Stimulated activated naive CD8-positive, alpha-beta T cell treated with anti-CD3 and anti-CD28 coated beads, Interleukin-15, amount 100 ng/mL, for 72 hours (primary cell): ENCODE data around the gene THSD1.
"Not testable (repeated sequence)": the region's sequence is repeated elsewhere in the genome, so short reads cannot be mapped to it uniquely, and the experiment has no call there.

Experiments
- ATAC-seq: fragments of 150-1000 bp; cut with Tn5 transposase; 2 replicates; pipeline ENCODE4 v1.10.0; 2021; ENCODE audit warnings: mild to moderate bottlenecking, moderate library complexity
- DNase-seq, 2 donors: peaks; one replicate each; pipeline ENCODE4 v3.0.0; 2021 to 2022
- H3K27ac Mint-ChIP-seq, 2 donors: one replicate each; pipeline ENCODE4 v1.8.0; 2022; ENCODE audit warnings: mild to moderate bottlenecking in 2 of 2, mixed read lengths in 2 of 2, moderate library complexity in 2 of 2
- H3K27me3 Mint-ChIP-seq: one replicate; pipeline ENCODE4 v1.8.0; 2022; ENCODE audit warnings: mixed read lengths
- H3K4me1 Mint-ChIP-seq: one replicate; pipeline ENCODE4 v1.8.0; 2022; ENCODE audit warnings: mild to moderate bottlenecking, mixed read lengths
- H3K4me3 Mint-ChIP-seq, 2 donors: one replicate each; pipeline ENCODE4 v1.8.0; 2022; ENCODE audit warnings: mild to moderate bottlenecking in 2 of 2, mixed read lengths in 2 of 2, moderate library complexity in 1 of 2
- H3K9me3 Mint-ChIP-seq, 2 donors: one replicate each; pipeline ENCODE4 v1.8.0; 2022; ENCODE audit warnings: mixed read lengths in 2 of 2

The THSD1 gene

DNA sequence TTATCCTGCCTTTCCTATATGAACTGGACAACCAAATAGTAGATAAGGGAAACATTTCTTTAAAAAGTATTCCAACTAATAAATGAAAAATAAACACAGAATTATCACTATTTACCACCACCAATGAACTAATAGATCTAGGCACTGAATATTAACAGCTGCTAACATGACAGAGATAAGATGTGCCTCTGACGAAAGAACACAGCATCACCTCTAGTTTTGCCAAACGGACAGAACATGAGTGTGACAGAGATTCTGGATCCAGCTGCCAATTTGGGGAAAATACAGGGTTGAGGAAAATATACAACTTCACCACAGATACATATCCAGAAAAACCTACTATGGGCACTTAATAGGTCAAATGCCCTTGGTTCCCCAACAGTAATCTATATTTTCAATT, 26.5 kb upstream of the THSD1 start:
- Mint-ChIP-seq H3K4me1 (peaks cover 4% of the 10 kb centered on the region), H3K4me3 (no peak overlapping the region), H3K9me3 (no peaks in the 10 kb centered on the region), H3K27me3 (no peaks in the 10 kb centered on the region), H3K27ac (no peak overlapping the region)
- ATAC-seq (no peak), DNase-seq (no peak)

- Mint-ChIP-seq H3K27me3 (no peaks in the 10 kb centered on the region), H3K27ac (no peak overlapping the region)
- no peak for ATAC-seq
These were observed 22.3 kb upstream of the THSD1 start for GRCh38 chr13:52428295-52428694.

DNA sequence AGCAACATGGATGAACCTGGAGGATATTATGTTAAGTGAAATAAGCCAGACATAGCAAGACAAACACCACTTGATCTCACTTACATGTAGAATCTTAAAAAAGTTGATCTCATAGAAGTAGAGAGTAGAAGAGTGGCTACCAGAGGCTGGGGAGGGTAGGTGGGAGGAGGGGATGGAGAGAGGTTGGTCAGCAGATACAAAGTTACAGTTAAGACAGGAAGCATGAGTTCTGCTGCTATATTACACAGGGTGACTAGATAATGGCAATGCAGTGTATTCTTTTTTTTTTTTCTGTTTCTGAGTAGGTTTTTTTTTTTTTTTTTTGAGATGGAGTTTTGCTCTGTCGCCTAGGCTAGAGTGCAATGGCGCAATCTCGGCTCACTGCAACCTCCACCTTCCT, 15.2 kb upstream of the THSD1 start:
- DNase-seq = no peak
- Mint-ChIP-seq H3K4me3 (no peak overlapping the region), H3K27me3 (no peaks in the 10 kb centered on the region), H3K9me3 (no peaks in the 10 kb centered on the region), H3K27ac (peak overlapping the region in 1 of 2 donors; percentile 3), H3K4me1 (no peaks in the 10 kb centered on the region)
- ATAC-seq = no peak

More at GRCh38 chr13:52428295-52428694, 22.3 kb upstream of the THSD1 start:
- Mint-ChIP-seq H3K9me3 (no peaks in the 10 kb centered on the region), H3K4me3 (no peak overlapping the region), H3K4me1 (peaks cover 4% of the 10 kb centered on the region)
- no peak for DNase-seq

DNA sequence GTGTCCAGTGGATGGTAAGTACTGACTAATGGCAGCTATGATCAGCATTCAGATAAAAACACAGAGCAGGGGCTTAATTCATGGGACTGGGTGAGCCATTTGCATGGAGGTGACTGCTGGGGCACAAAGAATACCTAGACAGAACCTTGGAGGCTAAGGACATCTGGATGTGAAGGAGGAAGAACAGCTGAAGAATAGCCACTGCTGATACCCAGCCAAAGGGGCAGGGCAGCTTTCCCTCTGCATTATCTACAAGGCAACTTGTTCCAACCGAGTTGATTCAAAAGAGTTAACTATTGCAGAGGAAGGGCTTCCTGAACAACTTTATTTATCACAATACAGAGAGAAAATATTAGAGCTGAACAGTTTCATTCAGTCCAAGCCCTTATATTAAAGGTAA, 13.1 kb upstream of the THSD1 start:
- Mint-ChIP-seq H3K27me3 (no peaks in the 10 kb centered on the region), H3K4me3 (no peak overlapping the region), H3K4me1 (no peaks in the 10 kb centered on the region), H3K9me3 (no peaks in the 10 kb centered on the region), H3K27ac (no peak overlapping the region)
- no peak for ATAC-seq
- no peak for DNase-seq

- H3K27me3 Mint-ChIP-seq = no peaks in the 10 kb centered on the region
- no peak overlapping the region for H3K4me3 Mint-ChIP-seq
- no peaks in the 10 kb centered on the region for H3K4me1 Mint-ChIP-seq
- no peak overlapping the region for H3K27ac Mint-ChIP-seq
- ATAC-seq (no peak), DNase-seq (no peak)
- H3K9me3 Mint-ChIP-seq = no peaks in the 10 kb centered on the region
These were observed 9.0 kb upstream of the THSD1 start for GRCh38 chr13:52414963-52415362.

- H3K27me3 Mint-ChIP-seq = no peaks in the 10 kb centered on the region
These were observed 8.1 kb upstream of the THSD1 start for GRCh38 chr13:52414051-52414450.

GRCh38 chr13:52412128-52412527, 6.2 kb upstream of the THSD1 start:
- Mint-ChIP-seq H3K27me3 (no peaks in the 10 kb centered on the region), H3K4me1 (no peaks in the 10 kb centered on the region), H3K27ac (peak overlapping the region in 1 of 2 donors; percentile 80), H3K9me3 (no peaks in the 10 kb centered on the region), H3K4me3 (no peak overlapping the region)
- DNase-seq (no peak), ATAC-seq (no peak)

More at GRCh38 chr13:52414051-52414450, 8.1 kb upstream of the THSD1 start:
- DNase-seq (no peak), ATAC-seq (no peak)
- no peaks in the 10 kb centered on the region for H3K9me3 Mint-ChIP-seq
- no peaks in the 10 kb centered on the region for H3K4me1 Mint-ChIP-seq
- no peak overlapping the region for H3K27ac Mint-ChIP-seq
- no peak overlapping the region for H3K4me3 Mint-ChIP-seq

- no peak for ATAC-seq
These were observed 5.7 kb upstream of the THSD1 start for GRCh38 chr13:52411629-52412028.

DNA sequence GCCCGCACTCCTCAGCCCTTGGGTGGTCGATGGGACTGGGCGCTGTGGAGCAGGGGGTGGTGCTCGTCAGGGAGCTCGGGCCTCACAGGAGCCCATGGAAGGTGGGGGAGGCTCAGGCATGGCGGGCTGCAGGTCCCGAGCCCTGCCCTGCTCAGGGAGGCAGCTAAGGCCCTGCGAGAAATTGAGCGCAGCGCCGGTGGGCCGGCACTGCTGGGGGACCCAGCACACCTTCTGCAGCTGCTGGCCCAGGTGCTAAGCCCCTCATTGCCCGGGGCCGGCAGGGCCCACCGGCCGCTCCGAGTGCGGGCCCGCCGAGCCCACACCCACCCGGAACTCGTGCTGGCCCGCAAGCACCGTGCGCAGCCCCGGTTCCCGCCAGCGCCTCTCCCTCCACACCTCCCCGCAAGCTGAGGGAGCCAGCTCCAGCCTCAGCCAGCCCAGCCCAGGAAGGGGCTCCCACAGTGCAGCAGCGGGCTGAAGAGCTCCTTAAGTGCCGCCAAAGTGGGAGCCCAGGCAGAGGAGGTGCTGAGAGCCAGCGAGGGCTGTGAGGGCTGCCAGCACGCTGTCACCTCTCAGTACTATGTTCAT, 2.2 kb upstream of the THSD1 start:
- peaks cover 17% of the 10 kb centered on the region for H3K4me1 Mint-ChIP-seq
- ATAC-seq, DNase-seq, H3K9me3 Mint-ChIP-seq, H3K4me3 Mint-ChIP-seq, H3K27ac Mint-ChIP-seq: not testable (repeated sequence)
- H3K27me3 Mint-ChIP-seq = peaks cover 21% of the 10 kb centered on the region

More at GRCh38 chr13:52411629-52412028, 5.7 kb upstream of the THSD1 start:
- Mint-ChIP-seq H3K4me1 (no peaks in the 10 kb centered on the region), H3K27me3 (no peaks in the 10 kb centered on the region), H3K4me3 (no peak overlapping the region), H3K27ac (no peak overlapping the region), H3K9me3 (no peaks in the 10 kb centered on the region)
- no peak for DNase-seq

- not testable (repeated sequence) for H3K9me3 Mint-ChIP-seq, H3K4me3 Mint-ChIP-seq, DNase-seq, H3K27ac Mint-ChIP-seq, ATAC-seq
- Mint-ChIP-seq H3K27me3 (peaks cover 26% of the 10 kb centered on the region), H3K4me1 (peaks cover 17% of the 10 kb centered on the region)
These were observed 1.5 kb upstream of the THSD1 start for GRCh38 chr13:52407436-52407835.

DNA sequence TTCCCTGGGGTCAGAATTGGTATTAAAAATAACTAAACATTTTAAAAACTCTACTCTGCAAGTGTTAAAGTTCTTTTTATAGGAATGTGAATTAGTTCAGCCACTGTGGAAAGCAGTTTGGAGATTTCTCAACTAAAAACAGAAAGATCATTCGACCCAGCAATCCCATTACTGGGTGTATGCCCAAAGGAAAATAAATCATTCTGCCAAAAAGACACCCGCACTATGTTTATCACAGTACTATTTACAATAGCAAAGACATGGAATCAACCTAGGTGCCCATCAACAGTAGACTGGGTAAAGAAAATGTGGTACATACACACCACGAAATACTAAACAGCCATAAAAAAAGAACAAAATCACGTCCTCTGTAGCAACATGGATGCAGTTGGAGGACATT, 657 bp upstream of the THSD1 start:
- ATAC-seq = no peak
- peak overlapping the region; percentile 50 to 60 for H3K4me3 Mint-ChIP-seq
- H3K27ac Mint-ChIP-seq = no peak overlapping the region
- no peak for DNase-seq
- H3K9me3 Mint-ChIP-seq = no peaks in the 10 kb centered on the region
- peaks cover 17% of the 10 kb centered on the region for H3K4me1 Mint-ChIP-seq
- peaks cover 26% of the 10 kb centered on the region for H3K27me3 Mint-ChIP-seq

- DNase-seq = no peak
- Mint-ChIP-seq H3K9me3 (no peaks in the 10 kb centered on the region), H3K4me3 (peak overlapping the region; percentile 77 to 87), H3K27ac (no peak overlapping the region), H3K4me1 (peaks cover 17% of the 10 kb centered on the region), H3K27me3 (peaks cover 26% of the 10 kb centered on the region)
- peak; percentile 6 for ATAC-seq
These were observed 604 bp downstream of the THSD1 start for GRCh38 chr13:52405369-52405766.

GRCh38 chr13:52399708-52400107, 6.3 kb downstream of the THSD1 start:
- Mint-ChIP-seq H3K4me3 (no peak overlapping the region), H3K9me3 (no peaks in the 10 kb centered on the region), H3K4me1 (peaks cover 7% of the 10 kb centered on the region), H3K27me3 (peaks cover 17% of the 10 kb centered on the region), H3K27ac (no peak overlapping the region)
- ATAC-seq (peak; percentile 58), DNase-seq (no peak)

DNA sequence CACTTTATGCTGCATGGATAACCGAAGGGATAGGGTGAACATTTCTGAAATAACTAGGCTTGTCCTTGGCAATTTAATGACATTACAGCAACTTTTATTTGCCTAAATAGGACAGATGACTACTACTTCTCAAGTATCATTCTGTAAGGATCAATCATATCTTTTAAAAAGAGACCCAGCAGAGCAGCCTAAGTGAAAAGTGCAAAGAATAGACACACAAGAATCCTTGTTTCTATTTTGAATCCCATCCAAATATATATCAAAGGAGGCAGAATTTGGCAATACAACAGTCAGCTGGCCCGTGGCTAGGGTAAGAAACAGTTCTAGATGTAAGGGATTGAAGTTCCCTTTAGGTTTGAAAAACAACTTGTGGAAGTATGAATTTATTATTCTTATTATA, 6.9 kb downstream of the THSD1 start:
- no peak overlapping the region for H3K27ac Mint-ChIP-seq
- H3K4me3 Mint-ChIP-seq = no peak overlapping the region
- DNase-seq (no peak), ATAC-seq (no peak)
- H3K27me3 Mint-ChIP-seq = peaks cover 10% of the 10 kb centered on the region
- peaks cover under 1% of the 10 kb centered on the region for H3K4me1 Mint-ChIP-seq
- no peaks in the 10 kb centered on the region for H3K9me3 Mint-ChIP-seq

- no peaks in the 10 kb centered on the region for H3K4me1 Mint-ChIP-seq
- H3K9me3 Mint-ChIP-seq = no peaks in the 10 kb centered on the region
- no peaks in the 10 kb centered on the region for H3K27me3 Mint-ChIP-seq
- ATAC-seq = no peak
- DNase-seq = no peak
- H3K27ac Mint-ChIP-seq = no peak overlapping the region
- no peak overlapping the region for H3K4me3 Mint-ChIP-seq
These were observed 10.3 kb downstream of the THSD1 start for GRCh38 chr13:52395704-52396103.

DNA sequence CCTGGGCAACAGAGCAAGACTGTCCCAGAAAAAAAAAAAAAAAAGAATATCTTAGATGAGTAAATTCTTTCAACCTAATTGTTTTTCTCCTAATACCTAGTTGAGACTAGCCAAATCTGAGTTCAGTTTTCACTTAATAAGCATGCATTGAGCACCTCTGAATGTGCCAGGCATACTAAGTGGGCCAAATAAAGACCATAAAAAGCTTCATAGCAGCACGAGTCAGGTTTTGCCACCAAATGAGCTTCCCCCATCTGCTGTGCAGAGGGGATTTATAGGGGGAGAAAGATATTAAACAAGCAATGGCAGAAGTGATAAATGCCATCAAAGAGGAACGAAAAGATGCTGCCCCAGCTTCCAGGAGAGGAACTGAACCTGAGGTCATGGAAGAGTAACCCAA, 11.4 kb downstream of the THSD1 start:
- no peak for ATAC-seq
- Mint-ChIP-seq H3K4me1 (no peaks in the 10 kb centered on the region), H3K4me3 (no peak overlapping the region), H3K9me3 (no peaks in the 10 kb centered on the region), H3K27me3 (no peaks in the 10 kb centered on the region), H3K27ac (no peak overlapping the region)
- DNase-seq = no peak
